Measurements from ENCODE around the gene DHX58.

DHX58 gene

GRCh38 chr17:42129109-42129837 is 16.8 kb upstream of the DHX58 start:
- DNase-seq (ENCODE audit: low spot score), result no peak

GRCh38 chr17:42127414-42127813 is 14.9 kb upstream of the DHX58 start:
- no peak for DNase-seq (ENCODE audit: low spot score)

- DNase-seq (ENCODE audit: low spot score), result no peak
Observed at GRCh38 chr17:42126836-42127235, 14.3 kb upstream of the DHX58 start.

- no peak for DNase-seq (ENCODE audit: low spot score)
Observed at GRCh38 chr17:42125565-42125964, 13.1 kb upstream of the DHX58 start.

GRCh38 chr17:42124256-42124655 is 11.7 kb upstream of the DHX58 start:
- DNase-seq (ENCODE audit: low spot score), result no peak

GRCh38 chr17:42122371-42123303 is 10.1 kb upstream of the DHX58 start, which contains the start of gene HSPB9:
HSPB9 (plus strand) TSS chr17:42122804; CDS start chr17:42122851, 47 bp downstream.
- DNase-seq (ENCODE audit: low spot score), result no peak

GRCh38 chr17:42120770-42121769 is 8.6 kb upstream of the DHX58 start, which contains the start of gene KAT2A:
KAT2A (minus strand) TSS chr17:42121367; CDS start chr17:42121304, 63 bp downstream.
- peak; percentile 90 for DNase-seq (ENCODE audit: low spot score)

- DNase-seq (ENCODE audit: low spot score), result peak; percentile 46
Observed at GRCh38 chr17:42120161-42120769, 7.8 kb upstream of the DHX58 start.

GRCh38 chr17:42119301-42119700 is 6.8 kb upstream of the DHX58 start:
- DNase-seq (ENCODE audit: low spot score), result no peak

GRCh38 chr17:42118545-42118944 is 6.0 kb upstream of the DHX58 start:
- DNase-seq (ENCODE audit: low spot score), result peak; percentile 34

- DNase-seq (ENCODE audit: low spot score), result no peak
Observed at GRCh38 chr17:42118126-42118510, 5.6 kb upstream of the DHX58 start.

- no peak for DNase-seq (ENCODE audit: low spot score)
Observed at GRCh38 chr17:42117397-42118125, 5.0 kb upstream of the DHX58 start.

- peak; percentile 77 for DNase-seq (ENCODE audit: low spot score)
Observed at GRCh38 chr17:42116705-42117396, 4.3 kb upstream of the DHX58 start.

- DNase-seq (ENCODE audit: low spot score), result no peak
Observed at GRCh38 chr17:42114118-42114517, 1.6 kb upstream of the DHX58 start.

- DNase-seq (ENCODE audit: low spot score), result no peak
Observed at GRCh38 chr17:42113293-42114069, 967 bp upstream of the DHX58 start.

- no peak for DNase-seq (ENCODE audit: low spot score)
Observed at GRCh38 chr17:42111871-42112551, 503 bp downstream of the DHX58 start.

- no peak for DNase-seq (ENCODE audit: low spot score)
Observed at GRCh38 chr17:42111265-42111636, 1.3 kb downstream of the DHX58 start.

Data from RKO (cell line).